GDM1 (cell line): ENCODE data around the gene CDH11.

Experiments
- DNase-seq: peaks from one replicate; lab custom pipeline; 2025; lab: John Stamatoyannopoulos, UW

CDH11 gene

GRCh38 chr16:65116818-65117430, 4.9 kb downstream of the CDH11 start:
- DNase-seq, result no peak

GRCh38 chr16:65116216-65116615, 5.6 kb downstream of the CDH11 start:
- no peak for DNase-seq

- DNase-seq, result no peak
These were observed 7.3 kb downstream of the CDH11 start for GRCh38 chr16:65114527-65114926.

- no peak for DNase-seq
These were observed 8.4 kb downstream of the CDH11 start for GRCh38 chr16:65113441-65113840.

- DNase-seq, result no peak
These were observed 10.6 kb downstream of the CDH11 start for GRCh38 chr16:65111306-65111705.

GRCh38 chr16:65106757-65107156, 15.1 kb downstream of the CDH11 start:
- DNase-seq, result no peak

- no peak for DNase-seq
These were observed 16.7 kb downstream of the CDH11 start for GRCh38 chr16:65105171-65105570.

DNA sequence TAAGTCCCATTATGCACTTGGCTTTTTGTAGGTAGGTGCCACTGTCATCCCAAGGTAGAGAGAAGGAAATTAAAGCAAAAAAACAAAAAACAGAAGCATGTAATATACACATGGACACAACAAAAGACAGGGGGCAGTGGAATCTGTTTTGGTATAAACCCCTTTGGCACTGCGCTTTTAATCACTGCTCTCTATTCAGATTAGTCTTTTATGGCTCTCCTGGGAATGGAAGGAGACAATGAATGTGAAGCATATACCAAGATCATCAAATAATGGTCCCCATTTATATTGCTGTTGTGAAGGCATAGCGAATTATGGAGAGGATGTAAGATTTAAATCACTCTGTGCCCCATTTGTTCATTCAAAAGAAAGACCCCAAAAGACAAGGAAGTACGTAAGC, 17.4 kb downstream of the CDH11 start:
- no peak for DNase-seq

GRCh38 chr16:65102326-65102725, 19.5 kb downstream of the CDH11 start:
- no peak for DNase-seq

DNA sequence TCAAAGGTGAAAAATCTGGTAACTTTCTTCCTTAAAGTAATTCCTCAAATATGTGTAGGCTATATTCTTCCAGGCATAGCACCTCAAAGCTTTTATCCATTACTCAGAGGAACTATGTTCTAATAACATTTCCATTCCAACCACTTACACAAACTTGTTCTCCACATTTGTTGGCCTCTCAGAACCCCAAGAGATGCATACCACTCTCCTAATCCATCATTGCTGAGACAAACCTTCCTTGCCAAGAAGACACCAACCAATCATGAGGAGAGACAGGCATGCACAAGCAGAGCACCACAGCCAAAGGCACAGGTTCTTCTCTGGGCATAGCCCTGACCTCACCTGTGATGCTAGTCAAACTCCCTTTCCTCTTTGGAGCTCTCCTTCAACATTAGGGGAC, 20.9 kb downstream of the CDH11 start:
- no peak for DNase-seq

DNA sequence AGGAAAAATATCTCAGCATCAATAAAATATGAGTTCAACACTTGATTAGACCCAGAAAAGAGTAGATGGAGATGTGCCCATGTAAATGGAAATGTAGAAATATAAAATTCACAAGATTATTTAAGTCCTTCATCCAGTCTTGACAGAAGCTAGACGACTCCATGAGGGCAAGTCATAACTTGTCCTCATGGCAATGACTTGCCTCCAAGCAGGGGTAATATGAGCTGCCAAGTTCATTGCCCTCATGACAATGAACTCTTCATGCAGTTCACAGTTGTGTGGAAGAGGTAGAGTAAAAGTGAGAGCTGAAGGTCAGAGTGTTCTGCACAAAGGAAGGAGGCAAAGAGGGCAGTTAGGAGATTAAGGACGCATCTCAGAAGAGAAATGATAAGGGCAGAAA, 22.3 kb downstream of the CDH11 start:
- DNase-seq, result no peak

DNA sequence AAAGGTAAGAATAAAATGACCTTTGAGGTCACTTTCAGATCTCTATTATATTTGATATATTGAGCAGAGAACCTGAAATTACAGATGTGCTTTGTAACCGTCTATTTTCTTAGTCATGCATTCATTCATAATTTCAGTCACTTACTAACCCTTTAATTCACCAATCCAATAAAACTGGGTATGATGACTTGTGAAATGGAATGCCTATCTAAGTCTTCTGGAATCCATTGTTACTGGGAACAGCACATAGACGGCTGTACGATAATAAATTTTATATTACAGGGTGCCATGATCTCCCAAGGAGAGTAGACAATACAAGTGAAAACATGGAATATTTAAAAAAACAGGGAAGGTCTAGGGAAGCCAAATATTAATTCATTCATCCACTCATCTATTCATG, 22.9 kb downstream of the CDH11 start:
- no peak for DNase-seq

- no peak for DNase-seq
These were observed 24.6 kb downstream of the CDH11 start for GRCh38 chr16:65097296-65097695.

DNA sequence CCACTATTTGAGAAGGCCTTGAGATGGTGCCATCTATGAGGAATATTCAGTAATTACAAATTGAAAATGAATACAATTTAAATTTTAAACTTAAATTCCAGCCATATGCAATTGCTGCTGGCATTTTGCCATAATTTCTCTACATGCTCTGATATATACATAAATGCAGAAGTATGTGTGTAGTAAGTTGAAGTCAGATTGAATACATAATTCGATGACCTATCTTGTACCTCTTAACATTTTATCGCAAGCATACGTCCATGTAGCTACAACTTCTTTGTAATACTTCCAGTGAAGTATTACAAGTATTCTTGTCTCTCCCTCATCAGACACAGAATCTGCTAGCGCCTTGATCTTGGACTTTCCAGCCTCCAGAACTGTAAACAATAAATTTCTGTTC, 26.0 kb downstream of the CDH11 start:
- DNase-seq, result no peak

DNA sequence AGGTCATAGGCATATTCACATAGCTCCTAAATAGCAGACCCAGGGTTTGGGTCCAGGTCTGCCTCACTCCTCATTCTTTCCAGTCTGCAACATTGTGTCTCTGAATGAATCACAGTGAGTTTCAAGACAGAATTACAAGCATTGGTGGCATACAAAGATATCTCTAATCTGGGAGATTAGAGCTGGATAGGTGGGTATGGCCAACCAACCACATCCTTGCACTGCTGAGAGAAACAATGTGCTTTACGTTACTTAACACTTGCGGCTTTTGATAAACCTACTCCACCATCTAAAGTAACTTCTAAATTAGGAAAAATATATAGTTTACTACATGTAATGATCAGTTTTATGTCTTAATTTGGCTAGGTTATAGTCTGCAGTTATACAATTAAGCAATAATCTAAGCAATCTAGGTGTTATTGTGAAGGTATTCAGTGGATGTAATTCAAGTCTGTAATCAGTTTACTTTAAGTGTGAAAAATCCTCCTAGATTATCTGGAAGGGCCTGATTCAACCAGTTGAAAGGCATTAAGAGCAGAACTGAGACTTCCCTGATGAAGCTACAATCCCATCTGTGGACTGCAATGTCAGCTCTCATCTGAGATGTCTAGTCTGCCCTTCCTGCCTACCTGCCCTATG, 26.7 kb downstream of the CDH11 start:
- DNase-seq, result no peak

- no peak for DNase-seq
These were observed 27.9 kb downstream of the CDH11 start for GRCh38 chr16:65094009-65094408.

GRCh38 chr16:65083164-65083857, 38.6 kb downstream of the CDH11 start:
- DNase-seq, result no peak

GRCh38 chr16:65079549-65079948, 42.3 kb downstream of the CDH11 start:
- no peak for DNase-seq

GRCh38 chr16:65077181-65077580, 44.7 kb downstream of the CDH11 start:
- DNase-seq, result no peak

GRCh38 chr16:65075877-65076276, 46.0 kb downstream of the CDH11 start:
- no peak for DNase-seq

- DNase-seq, result no peak
These were observed 50.2 kb downstream of the CDH11 start for GRCh38 chr16:65071433-65072311.

- DNase-seq, result no peak
These were observed 50.9 kb downstream of the CDH11 start for GRCh38 chr16:65070831-65071432.
